Mesenchymal stem cell (in vitro differentiated cells and primary cell): ENCODE data around the gene POLD2.

Experiments
- DNase-seq: peaks from one replicate; pipeline ENCODE4 v3.0.0-alpha.2; 2013
- H2AFZ ChIP-seq: one replicate; pipeline ENCODE4 v1.6.1; 2013; ENCODE audit warnings: low read depth, mild to moderate bottlenecking, control low read depth, inconsistent platforms, low read length, moderate library complexity
- H2AK5ac ChIP-seq: 2 replicates; pipeline ENCODE4 v1.6.1; 2013; ENCODE audit warnings: low read length, moderate library complexity, mild to moderate bottlenecking, inconsistent platforms; ENCODE audit not compliant: severe bottlenecking
- H2BK120ac ChIP-seq: one replicate; pipeline ENCODE4 v1.6.1; 2013; ENCODE audit warnings: low read depth, mild to moderate bottlenecking, inconsistent platforms, low read length, moderate library complexity
- H2BK12ac ChIP-seq, 2 experiments: one replicate each; pipeline ENCODE4 v1.6.1; 2013; ENCODE audit warnings: inconsistent platforms in 2 of 2, low read length in 2 of 2, mild to moderate bottlenecking in 2 of 2, moderate library complexity in 2 of 2, control low read depth in 1 of 2
- H2BK15ac ChIP-seq: one replicate; pipeline ENCODE4 v1.6.1; 2013; ENCODE audit warnings: mild to moderate bottlenecking, low read depth, inconsistent platforms; ENCODE audit not compliant: poor library complexity, severe bottlenecking
- H2BK5ac ChIP-seq: 2 replicates; pipeline ENCODE4 v1.6.1; 2013; ENCODE audit warnings: low read depth, mild to moderate bottlenecking, low read length, control low read depth, inconsistent platforms; ENCODE audit not compliant: poor library complexity, severe bottlenecking
- H3K14ac ChIP-seq, 2 experiments: one replicate each; pipeline ENCODE4 v1.6.1; 2013; ENCODE audit warnings: inconsistent platforms in 2 of 2, low read length in 2 of 2, control low read depth in 1 of 2, mild to moderate bottlenecking in 1 of 2, moderate library complexity in 1 of 2
- H3K18ac ChIP-seq, 2 experiments: one replicate each; pipeline ENCODE4 v1.6.1; 2013; ENCODE audit warnings: inconsistent platforms in 2 of 2, low read length in 2 of 2, control low read depth in 1 of 2, low read depth in 1 of 2, mild to moderate bottlenecking in 1 of 2
- H3K23ac ChIP-seq, 2 experiments: one replicate each; pipeline ENCODE4 v1.6.1; 2013; ENCODE audit warnings: inconsistent platforms in 2 of 2, low read length in 2 of 2, mild to moderate bottlenecking in 2 of 2, moderate library complexity in 2 of 2, control low read depth in 1 of 2
- H3K27ac ChIP-seq: 2 replicates; pipeline ENCODE4 v1.5.1; 2013; ENCODE audit warnings: mild to moderate bottlenecking, moderate library complexity, low read length, control low read depth, inconsistent platforms; ENCODE audit not compliant: poor library complexity, severe bottlenecking
- H3K27me3 ChIP-seq, 2 experiments: 2 replicates each; pipeline versions ENCODE4 v1.6.1 to v1.7.0; 2013; ENCODE audit warnings: low read length in 2 of 2, mild to moderate bottlenecking in 2 of 2, moderate library complexity in 2 of 2, control low read depth in 1 of 2, inconsistent platforms in 1 of 2; ENCODE audit not compliant: control insufficient read depth in 1 of 2, insufficient read depth in 1 of 2
- H3K36me3 ChIP-seq, 2 experiments: 2 replicates each; pipeline versions ENCODE4 v1.6.1 to v1.7.0; 2013; ENCODE audit warnings: low read length in 2 of 2, control low read depth in 1 of 2, inconsistent platforms in 1 of 2, low read depth in 1 of 2, mild to moderate bottlenecking in 1 of 2; ENCODE audit not compliant: insufficient read depth in 2 of 2, control insufficient read depth in 1 of 2
- H3K4ac ChIP-seq, 2 experiments: one replicate each; pipeline ENCODE4 v1.6.1; 2013; ENCODE audit warnings: inconsistent platforms in 2 of 2, low read length in 2 of 2, mild to moderate bottlenecking in 2 of 2, moderate library complexity in 2 of 2, control low read depth in 1 of 2, low read depth in 1 of 2
- H3K4me1 ChIP-seq: 2 replicates; pipeline ENCODE4 v1.6.1; 2013; ENCODE audit warnings: low read depth, low read length, control low read depth; ENCODE audit not compliant: control insufficient read depth, insufficient read depth
- H3K4me2 ChIP-seq: 2 replicates; pipeline ENCODE4 v1.6.1; 2013; ENCODE audit warnings: low read length, mild to moderate bottlenecking, inconsistent platforms; ENCODE audit not compliant: poor library complexity, severe bottlenecking
- H3K4me3 ChIP-seq, 2 experiments: 2 replicates each; pipeline versions ENCODE4 v1.5.1 to v1.7.0; 2013; ENCODE audit warnings: low read length in 2 of 2, mild to moderate bottlenecking in 2 of 2, control low read depth in 1 of 2, low read depth in 1 of 2; ENCODE audit not compliant: insufficient read depth in 1 of 2
- H3K79me1 ChIP-seq: replicated peaks from 2 replicates; pipeline ENCODE4 v1.6.1; 2013; ENCODE audit warnings: mild to moderate bottlenecking, control low read depth, low read length, inconsistent platforms; ENCODE audit not compliant: poor library complexity, severe bottlenecking
- H3K9ac ChIP-seq: 2 replicates; pipeline ENCODE4 v1.7.0; 2013; ENCODE audit warnings: mild to moderate bottlenecking, low read length, moderate library complexity
- H3K9me3 ChIP-seq: 2 replicates; pipeline ENCODE4 v1.7.0; 2013; ENCODE audit warnings: mild to moderate bottlenecking, low read length; ENCODE audit not compliant: control insufficient read depth
- H4K8ac ChIP-seq: one replicate; pipeline ENCODE4 v1.6.1; 2013; ENCODE audit warnings: inconsistent platforms, mild to moderate bottlenecking, low read length, moderate library complexity
- H4K91ac ChIP-seq: one replicate; pipeline ENCODE4 v1.6.1; 2013; ENCODE audit warnings: mild to moderate bottlenecking, low read length, inconsistent platforms
- WGBS: methylation state at CpG from one replicate; pipeline ENCODE4 v1.1.7; 2013; ENCODE audit warnings: mixed read lengths; 5-methylcytosine and 5-hydroxymethylcytosine counted together

The POLD2 gene

DNA sequence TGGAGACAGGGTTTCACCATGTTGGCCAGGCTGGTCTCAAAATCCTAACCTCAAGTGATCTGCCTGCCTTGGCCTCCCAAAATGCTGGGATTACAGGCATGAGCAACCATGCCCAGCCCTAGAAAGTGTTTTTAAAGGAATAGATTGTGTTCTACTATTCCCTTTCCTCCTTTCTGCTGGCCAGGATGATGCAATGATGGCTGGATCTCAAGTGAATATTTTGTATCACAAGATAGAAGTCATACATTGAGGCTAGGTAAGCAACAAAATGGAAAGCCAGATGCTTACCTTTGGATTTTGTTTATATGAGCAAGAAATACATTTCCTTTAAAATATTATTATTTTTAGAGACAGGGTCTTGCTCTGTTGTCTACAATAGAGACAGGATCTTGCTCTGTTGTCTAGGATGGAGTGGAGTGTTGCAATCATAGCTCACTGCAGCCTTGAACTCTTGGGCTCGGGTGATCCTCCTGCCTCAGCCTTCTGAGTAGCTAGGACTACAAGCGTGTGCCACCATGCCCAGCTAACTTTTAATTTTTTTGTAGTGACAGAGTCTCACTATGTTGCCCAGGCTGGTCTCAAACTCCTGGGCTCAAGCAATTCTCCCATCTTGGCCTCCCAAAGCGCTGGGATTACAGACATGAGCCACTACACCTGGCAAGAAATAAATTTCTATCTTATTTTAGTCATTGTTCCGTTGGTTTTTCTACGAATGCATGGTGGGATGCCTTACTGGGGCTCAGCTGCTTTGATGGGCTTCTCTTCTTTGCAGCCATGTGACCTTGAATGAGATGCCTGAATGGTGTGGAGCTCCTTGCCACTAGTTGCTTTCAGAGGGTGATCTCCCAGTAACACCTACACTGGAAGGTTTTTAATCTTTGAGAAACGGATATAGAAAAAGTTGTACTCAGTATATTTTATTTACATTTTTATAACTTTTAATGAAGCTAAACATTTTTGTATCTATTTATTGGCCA lies 25.0 kb downstream of the POLD2 start:
- Histone ChIP-seq H2BK15ac (no peak overlapping the region), H3K27ac (peak overlapping the region; percentile 50), H3K9ac (no peak overlapping the region), H3K4me1 (peaks cover 31% of the 10 kb centered on the region), H4K91ac (no peak overlapping the region), H2AK5ac (peak overlapping the region; percentile 76), H3K79me1 (no peaks in the 10 kb centered on the region), H3K36me3 (no peaks in the 10 kb centered on the region), H3K4me2 (no peak overlapping the region), H3K23ac (no peak overlapping the region), H2BK120ac (no peak overlapping the region), H2BK5ac (no peak overlapping the region), H3K4ac (no peak overlapping the region), H2BK12ac (no peak overlapping the region), H4K8ac (no peak overlapping the region), H3K18ac (no peak overlapping the region), H3K27me3 (no peaks in the 10 kb centered on the region), H3K9me3 (no peaks in the 10 kb centered on the region), H3K4me3 (no peak overlapping the region), H2AFZ (no peak overlapping the region), H3K14ac (no peak overlapping the region)
- no peak for DNase-seq
- 94% methylated on average over 5 of the region's 6 CpGs for WGBS

DNA sequence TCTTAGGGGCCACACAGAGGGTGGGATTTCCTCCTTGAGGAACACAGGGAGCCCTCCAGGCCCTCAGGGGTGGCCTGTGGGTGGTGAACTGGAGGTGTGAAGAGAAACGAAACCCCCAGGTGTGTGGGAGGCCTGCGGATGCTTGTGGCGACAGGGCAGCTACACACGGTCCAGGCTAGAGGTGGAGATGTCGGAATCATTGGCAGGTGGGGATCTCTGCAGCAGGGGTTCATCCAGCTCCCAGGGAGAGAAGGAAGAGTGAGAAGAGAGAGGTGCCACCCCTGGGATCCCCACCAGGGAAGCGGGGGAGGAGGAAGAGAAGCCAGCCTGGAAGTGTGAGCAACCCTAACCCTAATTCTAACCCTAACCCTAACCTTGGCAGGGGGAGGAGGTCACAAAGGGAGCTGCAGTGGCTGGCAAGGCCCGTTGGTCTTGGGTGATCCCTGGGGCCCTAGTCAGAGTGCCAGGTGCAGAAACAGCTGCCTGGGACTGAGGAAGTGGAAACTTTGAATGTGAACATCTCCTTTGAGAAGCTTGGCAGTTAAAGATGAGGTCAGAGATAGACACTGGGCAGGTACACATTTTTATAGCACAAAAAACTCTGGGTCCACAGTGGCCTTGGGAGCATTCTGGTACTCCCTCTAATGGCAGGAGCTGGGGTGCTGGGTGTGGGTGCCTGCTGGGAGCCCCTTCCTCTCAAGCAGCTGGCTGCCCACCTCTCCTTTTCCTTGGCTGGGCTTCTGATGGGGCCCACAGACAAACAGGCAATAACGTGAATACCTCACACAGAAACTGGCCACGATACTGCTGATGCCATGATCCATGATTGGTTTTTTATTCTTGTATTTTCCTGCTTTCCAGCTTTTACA lies 26.1 kb downstream of the POLD2 start:
- no peak overlapping the region for H3K14ac ChIP-seq
- H3K9me3 ChIP-seq = no peaks in the 10 kb centered on the region
- H2BK120ac ChIP-seq = no peak overlapping the region
- no peak overlapping the region for H3K9ac ChIP-seq
- H2BK15ac ChIP-seq = no peak overlapping the region
- no peak overlapping the region for H4K91ac ChIP-seq
- peak overlapping the region; percentile 33 for H2AK5ac ChIP-seq
- H3K79me1 ChIP-seq = no peaks in the 10 kb centered on the region
- H2BK5ac ChIP-seq = no peak overlapping the region
- H3K27ac ChIP-seq = no peak overlapping the region
- no peak overlapping the region for H3K4me3 ChIP-seq
- no peak overlapping the region for H3K4ac ChIP-seq
- no peak overlapping the region for H2AFZ ChIP-seq
- H3K36me3 ChIP-seq = no peaks in the 10 kb centered on the region
- no peak overlapping the region for H3K23ac ChIP-seq
- no peak overlapping the region for H2BK12ac ChIP-seq
- no peak overlapping the region for H3K18ac ChIP-seq
- no peaks in the 10 kb centered on the region for H3K27me3 ChIP-seq
- no peak for DNase-seq
- H3K4me1 ChIP-seq = peaks cover 21% of the 10 kb centered on the region
- no peak overlapping the region for H3K4me2 ChIP-seq
- 82% methylated on average over 8 of the region's 9 CpGs for WGBS
- H4K8ac ChIP-seq = no peak overlapping the region

DNA sequence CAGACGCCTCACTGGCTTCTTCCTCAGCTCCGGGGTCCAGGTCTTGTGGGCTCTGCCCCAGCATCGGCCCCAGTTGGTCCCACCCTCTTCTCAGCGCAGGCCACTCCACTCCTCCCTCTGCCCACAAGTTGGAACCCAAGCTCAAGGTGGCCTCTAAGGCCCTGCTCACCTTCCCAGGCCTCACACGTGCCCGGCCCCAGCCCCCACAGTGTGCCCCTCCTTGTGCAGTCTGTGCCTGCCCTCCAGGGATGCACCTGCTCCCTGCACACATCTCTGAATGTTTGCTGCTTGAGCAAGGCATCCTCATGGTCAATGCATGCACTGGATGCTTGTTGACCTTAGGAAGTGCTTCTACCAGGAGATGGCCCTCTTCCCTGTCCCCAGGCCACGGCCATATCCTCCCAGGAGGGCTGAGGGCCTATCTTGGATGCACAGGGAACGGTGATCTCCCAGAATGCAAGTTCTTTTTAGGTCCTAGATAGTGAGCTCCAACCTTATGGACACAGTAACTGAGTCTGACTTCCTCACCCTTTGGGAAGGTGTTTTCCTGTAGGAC lies 26.9 kb downstream of the POLD2 start:
- WGBS = 81% methylated on average over 8 of the region's 8 CpGs
- H2AK5ac ChIP-seq = no peak overlapping the region
- H3K18ac ChIP-seq = no peak overlapping the region
- no peak overlapping the region for H2BK15ac ChIP-seq
- no peak overlapping the region for H2AFZ ChIP-seq
- H3K9me3 ChIP-seq = no peaks in the 10 kb centered on the region
- no peak overlapping the region for H3K4me2 ChIP-seq
- H4K8ac ChIP-seq = no peak overlapping the region
- H4K91ac ChIP-seq = no peak overlapping the region
- H2BK5ac ChIP-seq = no peak overlapping the region
- no peak for DNase-seq
- H2BK12ac ChIP-seq = no peak overlapping the region
- no peaks in the 10 kb centered on the region for H3K79me1 ChIP-seq
- H3K4me1 ChIP-seq = peaks cover 12% of the 10 kb centered on the region
- no peak overlapping the region for H3K4ac ChIP-seq
- no peaks in the 10 kb centered on the region for H3K36me3 ChIP-seq
- H3K23ac ChIP-seq = no peak overlapping the region
- no peak overlapping the region for H3K4me3 ChIP-seq
- H3K9ac ChIP-seq = no peak overlapping the region
- no peak overlapping the region for H3K27ac ChIP-seq
- H3K27me3 ChIP-seq = no peaks in the 10 kb centered on the region
- H3K14ac ChIP-seq = no peak overlapping the region
- H2BK120ac ChIP-seq = no peak overlapping the region

GRCh38 chr7:44095781-44096180 lies 27.6 kb downstream of the POLD2 start:
- H3K9me3 ChIP-seq = no peaks in the 10 kb centered on the region
- no peaks in the 10 kb centered on the region for H3K79me1 ChIP-seq
- peak overlapping the region; percentile 33 for H2AK5ac ChIP-seq
- H2BK12ac ChIP-seq = no peak overlapping the region
- H3K9ac ChIP-seq = no peak overlapping the region
- H3K23ac ChIP-seq = no peak overlapping the region
- no peak overlapping the region for H4K91ac ChIP-seq
- H3K4me2 ChIP-seq = no peak overlapping the region
- no peak overlapping the region for H3K27ac ChIP-seq
- no peaks in the 10 kb centered on the region for H3K36me3 ChIP-seq
- no peak overlapping the region for H3K18ac ChIP-seq
- H2AFZ ChIP-seq = no peak overlapping the region
- peaks cover 6% of the 10 kb centered on the region for H3K4me1 ChIP-seq
- 92% methylated on average over 3 of the region's 3 CpGs for WGBS
- no peak overlapping the region for H2BK15ac ChIP-seq
- no peak for DNase-seq
- no peak overlapping the region for H2BK5ac ChIP-seq
- no peak overlapping the region for H3K14ac ChIP-seq
- H3K4me3 ChIP-seq = no peak overlapping the region
- no peak overlapping the region for H3K4ac ChIP-seq
- no peak overlapping the region for H2BK120ac ChIP-seq
- H3K27me3 ChIP-seq = no peaks in the 10 kb centered on the region
- H4K8ac ChIP-seq = no peak overlapping the region
